ENCODE data around the gene CSDE1.

Gene CSDE1

DNA sequence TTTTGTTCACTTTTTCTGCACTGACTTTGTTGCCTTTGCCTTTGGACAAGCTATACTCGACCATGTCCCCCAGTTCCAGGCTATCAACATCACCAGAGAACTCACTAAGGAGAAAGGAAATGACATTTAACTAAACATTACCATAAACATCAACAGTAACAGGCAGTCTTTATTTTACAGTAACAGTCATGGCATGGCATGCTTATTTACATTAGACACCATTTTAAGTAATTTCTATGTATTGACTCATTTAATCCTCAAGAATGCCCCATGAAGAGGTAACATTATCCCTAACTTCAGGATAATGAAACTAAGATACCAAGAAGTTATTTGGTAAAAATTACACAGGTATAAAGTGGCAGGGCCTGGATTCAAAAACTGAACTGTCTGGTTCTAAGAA, 32.6 kb downstream of the CSDE1 start:
- H3K4me2 ChIP-seq, result no peak overlapping the region
- H4K20me1 ChIP-seq, result peaks cover 57% of the 10 kb centered on the region

GRCh38 chr1:114723915-114724314, 33.9 kb downstream of the CSDE1 start:
- H3K4me3 ChIP-seq, result no peak overlapping the region
- peaks cover 100% of the 10 kb centered on the region for H3K36me3 ChIP-seq
- no peaks in the 10 kb centered on the region for H3K4me1 ChIP-seq
- no peak overlapping the region for H3K4me2 ChIP-seq
- no peak for TF ChIP-seq Cebpa-rat (IDR thresholded peaks at IDR 0.05)
- H4K20me1 ChIP-seq, result peaks cover 44% of the 10 kb centered on the region
- H3K27ac ChIP-seq, result no peak overlapping the region
- H3K27me3 ChIP-seq, result no peaks in the 10 kb centered on the region
- no peaks in the 10 kb centered on the region for H3K9me3 ChIP-seq
- H3K9ac ChIP-seq, result no peak overlapping the region

More for the DNA sequence above, 32.6 kb downstream of the CSDE1 start:
- no peak overlapping the region for H3K4me3 ChIP-seq
- H3K4me1 ChIP-seq, result no peaks in the 10 kb centered on the region
- H3K9me3 ChIP-seq, result no peaks in the 10 kb centered on the region
- H3K9ac ChIP-seq, result no peak overlapping the region
- TF ChIP-seq Cebpa-rat (IDR thresholded peaks at IDR 0.05), result no peak
- no peak overlapping the region for H3K27ac ChIP-seq
- peaks cover 100% of the 10 kb centered on the region for H3K36me3 ChIP-seq
- H3K27me3 ChIP-seq, result no peaks in the 10 kb centered on the region

- Histone ChIP-seq H4K20me1 (peaks cover 39% of the 10 kb centered on the region), H3K36me3 (peaks cover 100% of the 10 kb centered on the region), H3K27ac (no peak overlapping the region), H3K4me1 (no peaks in the 10 kb centered on the region), H3K9me3 (no peaks in the 10 kb centered on the region), H3K27me3 (no peaks in the 10 kb centered on the region), H3K4me2 (no peak overlapping the region), H3K9ac (no peak overlapping the region), H3K4me3 (no peak overlapping the region)
- no peak for TF ChIP-seq Cebpa-rat (IDR thresholded peaks at IDR 0.05)
These were observed 34.3 kb downstream of the CSDE1 start for GRCh38 chr1:114723457-114723856.

GRCh38 chr1:114720492-114720891, 37.3 kb downstream of the CSDE1 start:
- no peak overlapping the region for H3K27ac ChIP-seq

GRCh38 chr1:114719424-114719787, 38.4 kb downstream of the CSDE1 start:
- Histone ChIP-seq H4K20me1 (no peaks in the 10 kb centered on the region), H3K9ac (no peak overlapping the region), H3K36me3 (peaks cover 74% of the 10 kb centered on the region), H3K27ac (no peak overlapping the region), H3K27me3 (no peaks in the 10 kb centered on the region), H3K4me2 (no peak overlapping the region), H3K4me3 (no peak overlapping the region), H3K4me1 (peaks cover 14% of the 10 kb centered on the region), H3K9me3 (no peaks in the 10 kb centered on the region)
- TF ChIP-seq Cebpa-rat (IDR thresholded peaks at IDR 0.05), result no peak

More at GRCh38 chr1:114720492-114720891, 37.3 kb downstream of the CSDE1 start:
- H3K36me3 ChIP-seq, result peaks cover 80% of the 10 kb centered on the region
- H3K4me1 ChIP-seq, result peaks cover 5% of the 10 kb centered on the region
- H3K27me3 ChIP-seq, result no peaks in the 10 kb centered on the region
- no peak overlapping the region for H3K9ac ChIP-seq
- TF ChIP-seq Cebpa-rat (IDR thresholded peaks at IDR 0.05), result no peak
- H3K4me2 ChIP-seq, result no peak overlapping the region
- H3K4me3 ChIP-seq, result no peak overlapping the region
- peaks cover 10% of the 10 kb centered on the region; the same call in 1 of the 2 replicates for H4K20me1 ChIP-seq
- H3K9me3 ChIP-seq, result no peaks in the 10 kb centered on the region

- TF ChIP-seq Cebpa-rat (IDR thresholded peaks at IDR 0.05), result no peak
- Histone ChIP-seq H3K9me3 (no peaks in the 10 kb centered on the region), H3K27ac (no peak overlapping the region), H3K9ac (no peak overlapping the region), H3K4me1 (peaks cover 14% of the 10 kb centered on the region), H4K20me1 (no peaks in the 10 kb centered on the region), H3K36me3 (peaks cover 68% of the 10 kb centered on the region), H3K4me2 (no peak overlapping the region), H3K27me3 (no peaks in the 10 kb centered on the region), H3K4me3 (no peak overlapping the region)
These were observed 38.9 kb downstream of the CSDE1 start for GRCh38 chr1:114718661-114719423.

DNA sequence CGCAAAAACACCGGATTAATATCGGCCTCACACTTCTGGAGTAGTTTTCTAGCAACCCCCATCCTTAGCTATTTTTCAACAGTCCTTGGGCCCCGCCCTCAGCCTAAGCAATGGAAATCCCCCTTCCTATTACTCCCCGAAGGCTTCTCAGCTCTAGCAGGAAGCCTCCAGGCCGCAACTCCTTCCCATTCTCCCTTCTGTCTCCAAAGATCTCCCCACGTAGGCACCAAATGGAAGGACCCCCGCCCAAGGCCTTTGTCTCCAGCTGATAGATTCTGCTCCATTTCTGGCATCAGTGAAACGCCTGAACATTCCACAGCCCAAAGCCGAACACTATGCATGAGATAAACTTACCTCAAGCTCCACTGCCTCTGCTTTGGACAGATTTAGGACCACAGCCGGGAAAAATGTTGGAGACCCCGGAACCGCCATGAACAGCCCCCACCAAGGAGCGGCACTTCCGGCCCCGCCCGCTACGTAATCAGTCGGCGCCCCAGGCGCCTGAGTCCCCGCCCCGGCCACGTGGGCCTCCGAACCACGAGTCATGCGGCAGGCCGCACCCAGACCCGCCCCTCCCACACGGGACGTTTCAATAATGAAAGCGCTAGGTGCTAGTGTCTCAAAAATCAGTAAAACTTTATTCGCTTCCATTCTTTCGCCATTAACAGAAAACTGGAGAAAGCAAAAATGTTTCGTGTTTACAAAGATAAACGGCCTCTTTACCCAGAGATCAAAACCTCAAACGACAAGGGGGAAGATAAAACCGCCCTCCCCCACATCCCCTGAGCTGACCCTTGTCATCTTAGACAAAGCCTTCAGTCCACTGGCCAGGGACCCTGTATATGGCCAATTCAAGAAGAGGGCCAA, 41.2 kb downstream of the CSDE1 start, which contains the start of gene NRAS:
Gene NRAS (minus strand): TSS at position 468 of the 867 bp plus-strand sequence. CDS start 611 bp downstream, outside the sequence.
- Histone ChIP-seq H3K4me3 (peak within 1 kb of the TSS; percentile 83), H3K9me3 (no peaks in the 10 kb centered on the region), H3K4me2 (peak within 1 kb of the TSS; percentile 90), H4K20me1 (peaks cover 10% of the 10 kb centered on the region; the same call in 1 of the 2 replicates), H3K9ac (peak within 1 kb of the TSS; percentile 96), H3K27ac (peak within 1 kb of the TSS; percentile 91), H3K36me3 (peaks cover 67% of the 10 kb centered on the region), H3K27me3 (no peaks in the 10 kb centered on the region), H3K4me1 (peaks cover 14% of the 10 kb centered on the region)
- TF ChIP-seq Cebpa-rat (IDR thresholded peaks at IDR 0.05), result no peak

- no peak for TF ChIP-seq Cebpa-rat (IDR thresholded peaks at IDR 0.05)
- Histone ChIP-seq H3K9me3 (no peaks in the 10 kb centered on the region), H3K27ac (peak overlapping the region; percentile 91), H3K27me3 (no peaks in the 10 kb centered on the region), H3K36me3 (peaks cover 67% of the 10 kb centered on the region), H3K4me2 (peak overlapping the region; percentile 90), H3K9ac (peak overlapping the region; percentile 96), H4K20me1 (peaks cover 10% of the 10 kb centered on the region; the same call in 1 of the 2 replicates), H3K4me1 (peaks cover 14% of the 10 kb centered on the region), H3K4me3 (peak overlapping the region; percentile 83)
These were observed 41.9 kb downstream of the CSDE1 start for GRCh38 chr1:114715952-114716303.

DNA sequence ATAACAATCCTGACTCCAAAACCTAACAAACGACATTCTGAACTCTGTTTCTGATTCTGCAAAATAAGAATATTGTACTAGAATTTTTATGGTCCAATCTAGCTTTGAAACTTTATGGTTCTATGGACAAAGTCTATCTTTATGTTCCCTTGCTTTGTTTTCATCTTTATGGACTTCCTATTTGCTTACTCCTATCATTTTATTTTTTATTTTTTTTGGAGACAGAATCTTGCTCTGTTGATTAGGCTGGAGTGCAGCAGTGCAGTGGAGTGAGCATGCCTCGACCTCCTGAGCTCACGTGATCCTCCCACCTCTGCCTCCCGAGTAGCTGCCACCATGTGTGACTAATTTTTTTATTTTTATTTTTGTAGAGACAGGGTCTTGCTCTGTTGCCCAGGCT, 44.8 kb downstream of the CSDE1 start:
- peaks cover 10% of the 10 kb centered on the region; the same call in 1 of the 2 replicates for H4K20me1 ChIP-seq
- no peak overlapping the region for H3K4me2 ChIP-seq
- H3K27ac ChIP-seq, result no peak overlapping the region
- H3K36me3 ChIP-seq, result peaks cover 64% of the 10 kb centered on the region
- no peaks in the 10 kb centered on the region for H3K27me3 ChIP-seq
- H3K9ac ChIP-seq, result no peak overlapping the region
- TF ChIP-seq Cebpa-rat (IDR thresholded peaks at IDR 0.05), result no peak
- H3K4me1 ChIP-seq, result peaks cover 14% of the 10 kb centered on the region
- H3K9me3 ChIP-seq, result no peaks in the 10 kb centered on the region
- H3K4me3 ChIP-seq, result no peak overlapping the region

GRCh38 chr1:114710360-114710759, 47.4 kb downstream of the CSDE1 start:
- peaks cover 7% of the 10 kb centered on the region for H3K4me1 ChIP-seq
- H4K20me1 ChIP-seq, result peaks cover 10% of the 10 kb centered on the region; the same call in 1 of the 2 replicates
- no peak for TF ChIP-seq Cebpa-rat (IDR thresholded peaks at IDR 0.05)
- H3K27me3 ChIP-seq, result no peaks in the 10 kb centered on the region
- no peak overlapping the region for H3K27ac ChIP-seq
- H3K4me2 ChIP-seq, result no peak overlapping the region
- no peak overlapping the region for H3K4me3 ChIP-seq
- H3K9ac ChIP-seq, result no peak overlapping the region
- peaks cover 86% of the 10 kb centered on the region for H3K36me3 ChIP-seq
- H3K9me3 ChIP-seq, result no peaks in the 10 kb centered on the region
